OCI-LY7 (cell line): Measurements from ENCODE around the gene CGNL1. TPM values are rescaled to one million over a fixed set of nuclear protein-coding genes. Genes with fewer than 3 reads are reported as not detected.

Experiments used
- BruUV-seq: library from RNA; stranded (reverse); fragments of 400-500 nt; replicated peaks from 2 replicates; lab custom pipeline; 2021; lab: Mats Ljungman, UMichigan
- CTCF ChIA-PET: fragments of 300-600 bp; sonication (Branson Sonifier 250); formaldehyde crosslinking; loops from one replicate; lab custom pipeline; 2022; ENCODE audit warnings: antibody characterized with exemption; ENCODE audit not compliant: unreplicated experiment; lab: Charles Lee
- POLR2A ChIA-PET: fragments of 300-600 bp; sonication (Branson Sonifier 250); formaldehyde crosslinking; loops from one replicate; lab custom pipeline; 2022; ENCODE audit warnings: antibody characterized with exemption; lab: Charles Lee
- DNase-seq: peaks from one replicate; pipeline ENCODE4 v3.0.0-alpha.2; 2015; ENCODE audit warnings: low spot score
- H2AFZ ChIP-seq: fragments of 200-600 bp; sonication (generic), shearing (Covaris generic); 2 replicates; pipeline ENCODE4 v1.6.1; 2014; ENCODE audit warnings: mild to moderate bottlenecking, antibody characterized with exemption, low read length, moderate library complexity
- H3K27ac ChIP-seq: fragments of 200-600 bp; sonication (generic); 2 replicates; pipeline ENCODE4 v1.5.1; 2014; ENCODE audit warnings: mixed run types, low read depth, mild to moderate bottlenecking, moderate library complexity, low read length, inconsistent platforms; ENCODE audit not compliant: poor library complexity, severe bottlenecking
- H3K36me3 ChIP-seq: fragments of 200-600 bp; sonication (generic); 2 replicates; pipeline ENCODE4 v1.6.1; 2014; ENCODE audit warnings: mild to moderate bottlenecking, antibody characterized with exemption, low read length, moderate library complexity, mixed read lengths; ENCODE audit not compliant: insufficient read depth
- H3K4me1 ChIP-seq: fragments of 200-600 bp; sonication (generic); 2 replicates; pipeline ENCODE4 v1.5.1; 2014; ENCODE audit warnings: mild to moderate bottlenecking, low read length; ENCODE audit not compliant: insufficient read depth, poor library complexity, severe bottlenecking
- H3K4me2 ChIP-seq: fragments of 200-600 bp; sonication (generic); 2 replicates; pipeline ENCODE4 v1.6.1; 2014; ENCODE audit warnings: mild to moderate bottlenecking, low read length
- H3K4me3 ChIP-seq: fragments of 200-600 bp; sonication (generic); 2 replicates; pipeline ENCODE4 v1.5.1; 2014; ENCODE audit warnings: mild to moderate bottlenecking, low read depth, low read length; ENCODE audit not compliant: poor library complexity, severe bottlenecking
- H3K79me2 ChIP-seq: fragments of 200-600 bp; sonication (generic); 2 replicates; pipeline ENCODE4 v1.6.1; 2016; ENCODE audit warnings: low read depth, mild to moderate bottlenecking, low read length, moderate library complexity, mixed read lengths; ENCODE audit not compliant: insufficient read depth
- H3K9me2 ChIP-seq: fragments of 200-600 bp; sonication (generic); 2 replicates; pipeline ENCODE4 v1.6.1; 2016; ENCODE audit warnings: mild to moderate bottlenecking, low read length, mixed read lengths; ENCODE audit not compliant: insufficient read depth
- H3K9me3 ChIP-seq: fragments of 200-600 bp; sonication (generic); 2 replicates; pipeline ENCODE4 v1.6.1; 2014; ENCODE audit warnings: mild to moderate bottlenecking, mixed run types, low read length, mixed read lengths
- H4K20me1 ChIP-seq: fragments of 200-600 bp; sonication (generic); 2 replicates; pipeline ENCODE4 v1.6.1; 2014; ENCODE audit warnings: mild to moderate bottlenecking, antibody characterized with exemption, low read length, moderate library complexity, mixed read lengths; ENCODE audit not compliant: insufficient read depth
- EZH2phosphoT487 ChIP-seq: fragments of 200-600 bp; sonication (generic); IDR thresholded peaks from 2 replicates; pipeline ENCODE4 v1.6.1; 2018; ENCODE audit warnings: low read depth, borderline replicate concordance, mild to moderate bottlenecking, mixed run types, antibody characterized with exemption, low read length, moderate library complexity, mixed read lengths
- intact Hi-C: fragments of 100-400 bp; cut with micrococcal nuclease; formaldehyde crosslinking; loops from one replicate; pipeline ENCODE4 v1.10.0; 2022; ENCODE audit not compliant: unreplicated experiment
- total RNA-seq, 2 experiments: library from RNA; depleted of rRNA in 1 of 2; stranded (reverse); fragments of >200 nt in 1 of 2; shearing (Covaris generic) in 1 of 2; gene quantifications; 2 replicates each; pipeline ENCODE4 v1.2.3, GENCODE V29; 2014 to 2022
- TF ChIP-seq, protein P1 (sequence below): fragments of 200-600 bp; sonication (generic); conservative IDR thresholded peaks from 2 replicates; pipeline ENCODE4 v1.5.1; 2014; ENCODE audit warnings: mild to moderate bottlenecking, antibody characterized with exemption, low read length, moderate library complexity, mixed read lengths

Gene CGNL1
- total RNA-seq, 2 experiments from 2014 or later: 0.04 TPM; not detected in 1

GRCh38 chr15:57421110-57421509 is 44.8 kb downstream of the CGNL1 start:
- no peak for DNase-seq
- intact Hi-C loops: no loop called here
- Histone ChIP-seq H3K4me3 (no peak overlapping the region), H3K4me1 (no peaks in the 10 kb centered on the region), H3K27ac (no peak overlapping the region), H3K9me2 (no peaks in the 10 kb centered on the region), H3K9me3 (no peaks in the 10 kb centered on the region), H3K4me2 (no peak overlapping the region), H2AFZ (no peak overlapping the region), H3K36me3 (no peaks in the 10 kb centered on the region), H4K20me1 (no peaks in the 10 kb centered on the region), H3K79me2 (no peaks in the 10 kb centered on the region)
- ChIA-PET POLR2A (interaction anchor here (0.6 kb wide), 1 partner anchor 25 kb away, joined by 9 read pairs; no protein-coding TSS in a partner anchor), CTCF (no interaction called here)
- no peak for TF ChIP-seq EZH2phosphoT487
- TF ChIP-seq, protein P1, sequence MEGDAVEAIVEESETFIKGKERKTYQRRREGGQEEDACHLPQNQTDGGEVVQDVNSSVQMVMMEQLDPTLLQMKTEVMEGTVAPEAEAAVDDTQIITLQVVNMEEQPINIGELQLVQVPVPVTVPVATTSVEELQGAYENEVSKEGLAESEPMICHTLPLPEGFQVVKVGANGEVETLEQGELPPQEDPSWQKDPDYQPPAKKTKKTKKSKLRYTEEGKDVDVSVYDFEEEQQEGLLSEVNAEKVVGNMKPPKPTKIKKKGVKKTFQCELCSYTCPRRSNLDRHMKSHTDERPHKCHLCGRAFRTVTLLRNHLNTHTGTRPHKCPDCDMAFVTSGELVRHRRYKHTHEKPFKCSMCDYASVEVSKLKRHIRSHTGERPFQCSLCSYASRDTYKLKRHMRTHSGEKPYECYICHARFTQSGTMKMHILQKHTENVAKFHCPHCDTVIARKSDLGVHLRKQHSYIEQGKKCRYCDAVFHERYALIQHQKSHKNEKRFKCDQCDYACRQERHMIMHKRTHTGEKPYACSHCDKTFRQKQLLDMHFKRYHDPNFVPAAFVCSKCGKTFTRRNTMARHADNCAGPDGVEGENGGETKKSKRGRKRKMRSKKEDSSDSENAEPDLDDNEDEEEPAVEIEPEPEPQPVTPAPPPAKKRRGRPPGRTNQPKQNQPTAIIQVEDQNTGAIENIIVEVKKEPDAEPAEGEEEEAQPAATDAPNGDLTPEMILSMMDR: no peak
- no TSS peak for BruUV-seq

- Histone ChIP-seq H4K20me1 (no peaks in the 10 kb centered on the region), H3K27ac (no peak overlapping the region), H3K4me1 (no peaks in the 10 kb centered on the region), H3K9me2 (no peaks in the 10 kb centered on the region), H3K9me3 (no peaks in the 10 kb centered on the region), H2AFZ (no peak overlapping the region), H3K4me2 (no peak overlapping the region), H3K36me3 (no peaks in the 10 kb centered on the region), H3K79me2 (no peaks in the 10 kb centered on the region), H3K4me3 (no peak overlapping the region)
- no peak for DNase-seq
- ChIA-PET CTCF (no interaction called here), POLR2A (interaction anchor here (0.6 kb wide), 1 partner anchor 26 kb away, joined by 9 read pairs; no protein-coding TSS in a partner anchor)
- TF ChIP-seq EZH2phosphoT487: no peak
- TF ChIP-seq, protein P1: no peak
- BruUV-seq: no TSS peak
- intact Hi-C loops: no loop called here
Observed at GRCh38 chr15:57421551-57421950, 45.2 kb downstream of the CGNL1 start.

DNA sequence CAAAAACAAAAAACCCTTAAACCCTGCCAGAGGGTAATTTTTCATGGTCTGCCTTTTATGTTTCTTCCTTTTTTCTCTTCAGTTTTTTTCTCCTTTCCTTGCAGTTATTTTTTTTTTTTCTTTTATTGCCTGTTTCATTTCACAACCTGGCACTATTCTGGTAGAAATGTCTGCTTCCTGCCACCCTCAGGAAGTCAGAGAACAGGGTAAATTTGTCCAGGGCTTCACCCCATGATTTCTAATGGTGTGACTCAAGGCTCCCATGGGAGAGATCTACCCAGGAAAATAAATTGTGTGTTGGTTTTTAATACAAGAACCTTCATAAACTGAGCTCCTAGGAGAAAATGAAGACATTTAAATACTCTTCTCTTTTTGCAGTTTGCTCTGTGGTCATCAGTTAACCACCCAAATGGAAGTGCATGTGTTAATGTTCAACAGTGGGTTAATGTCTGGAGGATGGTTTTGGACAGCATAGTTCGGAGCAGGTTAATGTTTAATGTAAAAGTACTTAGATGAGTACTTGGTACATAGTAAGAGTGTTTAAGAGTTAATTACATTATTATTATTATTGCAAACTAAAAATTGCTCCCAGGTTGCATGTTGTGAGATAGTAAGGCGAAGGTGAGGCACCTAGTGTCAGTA is 45.9 kb downstream of the CGNL1 start:
- no peak overlapping the region for H3K27ac ChIP-seq
- POLR2A ChIA-PET: no interaction called here
- H3K4me3 ChIP-seq: no peak overlapping the region
- H3K79me2 ChIP-seq: no peaks in the 10 kb centered on the region
- H4K20me1 ChIP-seq: no peaks in the 10 kb centered on the region
- no peak for TF ChIP-seq EZH2phosphoT487
- TF ChIP-seq, protein P1: no peak
- H3K4me2 ChIP-seq: no peak overlapping the region
- BruUV-seq: no TSS peak
- CTCF ChIA-PET: no interaction called here
- H3K9me2 ChIP-seq: no peaks in the 10 kb centered on the region
- intact Hi-C loops: no loop called here
- H3K36me3 ChIP-seq: no peaks in the 10 kb centered on the region
- no peaks in the 10 kb centered on the region for H3K9me3 ChIP-seq
- H2AFZ ChIP-seq: no peak overlapping the region
- DNase-seq: no peak
- no peaks in the 10 kb centered on the region for H3K4me1 ChIP-seq
